ENCODE measurements around the gene PTPRO. TPM values are rescaled to one million over a fixed set of nuclear protein-coding genes. Genes with fewer than 3 reads are reported as not detected.

PTPRO gene
- total RNA-seq, 6 experiments from 2014 or later = 0.43 to 2.7 (median 1.1) TPM

GRCh38 chr12:15393995-15394394, 71.7 kb downstream of the PTPRO start:
- TF ChIP-seq, protein P1, sequence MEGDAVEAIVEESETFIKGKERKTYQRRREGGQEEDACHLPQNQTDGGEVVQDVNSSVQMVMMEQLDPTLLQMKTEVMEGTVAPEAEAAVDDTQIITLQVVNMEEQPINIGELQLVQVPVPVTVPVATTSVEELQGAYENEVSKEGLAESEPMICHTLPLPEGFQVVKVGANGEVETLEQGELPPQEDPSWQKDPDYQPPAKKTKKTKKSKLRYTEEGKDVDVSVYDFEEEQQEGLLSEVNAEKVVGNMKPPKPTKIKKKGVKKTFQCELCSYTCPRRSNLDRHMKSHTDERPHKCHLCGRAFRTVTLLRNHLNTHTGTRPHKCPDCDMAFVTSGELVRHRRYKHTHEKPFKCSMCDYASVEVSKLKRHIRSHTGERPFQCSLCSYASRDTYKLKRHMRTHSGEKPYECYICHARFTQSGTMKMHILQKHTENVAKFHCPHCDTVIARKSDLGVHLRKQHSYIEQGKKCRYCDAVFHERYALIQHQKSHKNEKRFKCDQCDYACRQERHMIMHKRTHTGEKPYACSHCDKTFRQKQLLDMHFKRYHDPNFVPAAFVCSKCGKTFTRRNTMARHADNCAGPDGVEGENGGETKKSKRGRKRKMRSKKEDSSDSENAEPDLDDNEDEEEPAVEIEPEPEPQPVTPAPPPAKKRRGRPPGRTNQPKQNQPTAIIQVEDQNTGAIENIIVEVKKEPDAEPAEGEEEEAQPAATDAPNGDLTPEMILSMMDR (IDR thresholded peaks at IDR 0.05) = no peak
- TF ChIP-seq POLR2A (IDR thresholded peaks at IDR 0.05) = no peak
- ATAC-seq (no peak), DNase-seq (no peak)
- no peak overlapping the region for H3K27ac ChIP-seq
- no peaks in the 10 kb centered on the region for H3K9me3 ChIP-seq
- no peaks in the 10 kb centered on the region for H3K4me1 ChIP-seq
- no peaks in the 10 kb centered on the region for H3K27me3 ChIP-seq
- no peaks in the 10 kb centered on the region for H3K36me3 ChIP-seq
- no peak overlapping the region for H3K4me3 ChIP-seq
- intact Hi-C loops (cut with DNase I) = no loop called here

GRCh38 chr12:15404485-15404884, 82.2 kb downstream of the PTPRO start:
- 0% methylated on average over 1 of the region's 1 CpG for WGBS (ENCODE audit: insufficient coverage, low coverage, low lambda C conversion rate, missing lambda C conversion rate)
- Histone ChIP-seq H3K27me3 (no peaks in the 10 kb centered on the region), H3K4me3 (no peak overlapping the region), H3K4me1 (no peaks in the 10 kb centered on the region), H3K27ac (no peak overlapping the region), H3K36me3 (no peaks in the 10 kb centered on the region), H3K9me3 (no peaks in the 10 kb centered on the region)
- no peak for TF ChIP-seq POLR2A (IDR thresholded peaks at IDR 0.05)
- TF ChIP-seq, protein P1 (IDR thresholded peaks at IDR 0.05) = no peak
- DNase-seq = no peak
- no peak for ATAC-seq
- intact Hi-C loops (cut with DNase I) = no loop called here

DNA sequence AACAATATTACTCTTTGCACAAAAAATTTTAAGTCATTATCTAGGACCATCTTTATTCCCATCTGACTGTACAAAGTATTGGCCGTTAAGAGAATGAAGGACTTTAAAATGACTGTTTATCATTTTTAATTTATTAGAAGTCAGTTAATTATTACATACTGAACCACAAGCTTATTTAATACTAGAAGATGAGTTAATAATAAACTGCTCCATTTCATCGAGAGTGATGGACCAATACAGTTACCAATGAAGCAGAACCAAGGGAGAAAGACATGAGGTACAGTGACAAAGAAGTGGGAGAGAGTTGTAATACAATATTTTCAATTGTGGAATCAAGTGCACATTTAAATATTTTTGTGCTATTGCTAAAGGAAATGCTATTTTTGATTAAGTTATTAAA, 83.3 kb downstream of the PTPRO start:
- Histone ChIP-seq H3K27me3 (no peaks in the 10 kb centered on the region), H3K9me3 (no peaks in the 10 kb centered on the region), H3K36me3 (no peaks in the 10 kb centered on the region), H3K4me3 (no peak overlapping the region), H3K4me1 (no peaks in the 10 kb centered on the region), H3K27ac (no peak overlapping the region)
- ATAC-seq = no peak
- DNase-seq = no peak
- no peak for TF ChIP-seq POLR2A (IDR thresholded peaks at IDR 0.05)
- TF ChIP-seq, protein P1 (IDR thresholded peaks at IDR 0.05) = no peak
- whole genome bisulfite sequencing (ENCODE audit: insufficient coverage, low coverage, low lambda C conversion rate, missing lambda C conversion rate) = 46% methylated on average over 2 of the region's 2 CpGs
- intact Hi-C loops (cut with DNase I) = no loop called here

DNA sequence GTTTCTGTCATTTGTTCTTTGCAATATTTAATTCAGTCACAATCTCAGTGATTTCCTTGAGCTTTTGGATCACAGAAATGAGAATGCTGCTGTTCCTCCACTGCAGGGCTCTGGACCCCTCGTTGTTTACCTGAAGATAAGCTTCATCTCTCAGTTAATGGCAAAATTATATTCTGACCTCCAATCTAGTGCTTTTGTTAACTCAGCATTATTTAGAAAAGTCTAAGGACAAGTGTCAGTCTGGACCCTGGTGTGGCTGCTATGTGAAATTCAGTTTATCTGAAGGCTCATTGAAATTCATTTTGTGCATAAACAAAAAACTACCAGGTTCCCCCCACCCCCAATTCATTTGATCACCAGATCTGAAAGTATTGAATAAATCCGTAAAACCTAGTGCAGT, 84.7 kb downstream of the PTPRO start:
- Histone ChIP-seq H3K4me3 (no peak overlapping the region), H3K27me3 (no peaks in the 10 kb centered on the region), H3K4me1 (no peaks in the 10 kb centered on the region), H3K27ac (no peak overlapping the region), H3K9me3 (no peaks in the 10 kb centered on the region), H3K36me3 (no peaks in the 10 kb centered on the region)
- DNase-seq (no peak), ATAC-seq (no peak)
- 41% methylated on average over 2 of the region's 2 CpGs for WGBS (ENCODE audit: insufficient coverage, low coverage, low lambda C conversion rate, missing lambda C conversion rate)
- no peak for TF ChIP-seq POLR2A (IDR thresholded peaks at IDR 0.05)
- TF ChIP-seq, protein P1 (IDR thresholded peaks at IDR 0.05) = no peak
- intact Hi-C loops (cut with DNase I) = no loop called here

DNA sequence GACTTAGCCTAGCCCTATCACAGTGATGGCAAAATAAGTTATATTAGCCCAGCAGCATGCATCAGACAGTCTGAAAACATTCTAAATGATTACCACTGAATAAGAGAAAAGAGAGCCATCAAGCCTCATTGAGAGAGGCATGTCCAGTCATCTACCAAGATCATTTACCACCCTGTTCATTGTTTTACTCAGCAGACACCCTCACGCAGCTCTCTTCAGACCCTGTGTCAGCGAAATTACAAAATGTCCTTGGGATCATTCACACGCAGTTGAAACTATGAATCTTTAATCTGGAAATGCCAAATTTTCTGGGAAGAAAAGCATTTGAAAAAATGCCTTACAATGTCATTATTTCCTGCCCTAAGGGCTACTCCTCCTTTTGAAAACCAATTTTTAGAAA, 89.5 kb downstream of the PTPRO start:
- DNase-seq = no peak
- Histone ChIP-seq H3K36me3 (no peaks in the 10 kb centered on the region), H3K4me3 (no peak overlapping the region), H3K27ac (no peak overlapping the region), H3K27me3 (no peaks in the 10 kb centered on the region), H3K4me1 (no peaks in the 10 kb centered on the region), H3K9me3 (no peaks in the 10 kb centered on the region)
- intact Hi-C loops (cut with DNase I) = no loop called here
- 34% methylated on average over 3 of the region's 3 CpGs for WGBS (ENCODE audit: insufficient coverage, low coverage, low lambda C conversion rate, missing lambda C conversion rate)
- TF ChIP-seq POLR2A (IDR thresholded peaks at IDR 0.05) = no peak
- TF ChIP-seq, protein P1 (IDR thresholded peaks at IDR 0.05) = no peak
- ATAC-seq = no peak
